Peyer's patch (tissue), 4 donors: Measurements from ENCODE around the gene MUC5AC. TPM values are rescaled to one million over a fixed set of nuclear protein-coding genes. Genes with fewer than 3 reads are reported as not detected.

Source experiments
- DNase-seq, 3 donors: peaks; one replicate each; pipeline ENCODE4 v3.0.0-alpha.2; 2017 to 2019
- H3K27ac ChIP-seq, 4 donors: fragments of 200-600 bp; sonication (generic); one replicate each; pipeline ENCODE4 v1.5.1; 2016 to 2019
- H3K27me3 ChIP-seq, 2 donors: fragments of 200-600 bp; sonication (generic); one replicate each; pipeline ENCODE4 v1.5.1; 2019
- H3K36me3 ChIP-seq, 3 donors: fragments of 200-600 bp; sonication (generic); one replicate each; pipeline ENCODE4 v1.5.1; 2016 to 2019
- H3K4me1 ChIP-seq, 4 donors: fragments of 200-600 bp; sonication (generic); one replicate each; pipeline ENCODE4 v1.5.1; 2016 to 2019
- H3K4me3 ChIP-seq, 4 donors: fragments of 200-600 bp; sonication (generic); 1 replicate in 3 of 4; 2 replicates in 1 of 4; pipeline ENCODE4 v1.5.1; 2016 to 2019; ENCODE audit warnings: mild to moderate bottlenecking in 1 of 4
- H3K9me3 ChIP-seq, 4 donors: fragments of 200-600 bp; sonication (generic); one replicate each; pipeline ENCODE4 v1.5.1; 2016 to 2019; ENCODE audit warnings: mild to moderate bottlenecking in 1 of 4
- CTCF ChIP-seq, 6 experiments: fragments of 450-650 bp in 4 of 6; fragments of 200-600 bp in 2 of 6; sonication (generic) in 1 of 6; IDR thresholded peaks; one replicate each; pipeline ENCODE4 v1.5.1; 2017 to 2019; ENCODE audit warnings: antibody characterized with exemption in 6 of 6, mild to moderate bottlenecking in 3 of 6, moderate library complexity in 1 of 6
- POLR2A ChIP-seq, 2 donors: fragments of 450-650 bp; IDR thresholded peaks; one replicate each; pipeline ENCODE4 v1.5.1; 2017; ENCODE audit warnings: antibody characterized with exemption in 2 of 2, mild to moderate bottlenecking in 2 of 2, moderate library complexity in 2 of 2
- total RNA-seq, 4 donors: library from RNA; depleted of rRNA; stranded (reverse); fragments of >200 nt; gene quantifications; one replicate each; pipeline ENCODE4 v1.1.0, GENCODE V29; 2016

The MUC5AC gene
- total RNA-seq, 4 donors from 2014 or later = not detected

- peak in 2 of 3 donors; percentile 3 to 39 for DNase-seq
- Histone ChIP-seq H3K4me3 (no peak overlapping the region), H3K27ac (no peak overlapping the region), H3K36me3 (no peaks in the 10 kb centered on the region), H3K27me3 (no peaks in the 10 kb centered on the region), H3K9me3 (no peaks in the 10 kb centered on the region), H3K4me1 (no peaks in the 10 kb centered on the region)
- TF ChIP-seq CTCF (IDR thresholded peaks at IDR 0.05) (no peak), POLR2A (IDR thresholded peaks at IDR 0.05) (no peak)
These were observed 8.2 kb upstream of the MUC5AC start for GRCh38 chr11:1149545-1149944.

- H3K4me1 ChIP-seq = no peaks in the 10 kb centered on the region
- H3K36me3 ChIP-seq = no peaks in the 10 kb centered on the region
- TF ChIP-seq POLR2A (IDR thresholded peaks at IDR 0.05) (no peak), CTCF (IDR thresholded peaks at IDR 0.05) (no peak)
- DNase-seq = peak in 2 of 3 donors; percentile 4 to 41
- H3K9me3 ChIP-seq = no peaks in the 10 kb centered on the region
- H3K27me3 ChIP-seq = no peaks in the 10 kb centered on the region
- no peak overlapping the region for H3K4me3 ChIP-seq
- H3K27ac ChIP-seq = no peak overlapping the region
These were observed 7.6 kb upstream of the MUC5AC start for GRCh38 chr11:1150116-1150515.

- Histone ChIP-seq H3K4me3 (no peak overlapping the region), H3K4me1 (no peaks in the 10 kb centered on the region), H3K36me3 (no peaks in the 10 kb centered on the region), H3K27ac (no peak overlapping the region), H3K9me3 (no peaks in the 10 kb centered on the region), H3K27me3 (no peaks in the 10 kb centered on the region)
- TF ChIP-seq POLR2A (IDR thresholded peaks at IDR 0.05) (no peak), CTCF (IDR thresholded peaks at IDR 0.05) (no peak)
- peak; percentile 11 to 45 (median 43) for DNase-seq
These were observed 6.9 kb upstream of the MUC5AC start for GRCh38 chr11:1150769-1151365.

- Histone ChIP-seq H3K4me1 (no peaks in the 10 kb centered on the region), H3K27me3 (no peaks in the 10 kb centered on the region), H3K4me3 (no peak overlapping the region), H3K9me3 (no peaks in the 10 kb centered on the region), H3K27ac (no peak overlapping the region), H3K36me3 (no peaks in the 10 kb centered on the region)
- TF ChIP-seq POLR2A (IDR thresholded peaks at IDR 0.05) (no peak), CTCF (IDR thresholded peaks at IDR 0.05) (no peak)
- peak; percentile 10 to 47 (median 38) for DNase-seq
These were observed 6.1 kb upstream of the MUC5AC start for GRCh38 chr11:1151366-1152315.

GRCh38 chr11:1152316-1153104 lies 5.2 kb upstream of the MUC5AC start:
- Histone ChIP-seq H3K27me3 (no peaks in the 10 kb centered on the region), H3K9me3 (peaks cover 0 to 4% (median 0%) of the 10 kb centered on the region in 4 donors), H3K27ac (no peak overlapping the region), H3K4me3 (no peak overlapping the region), H3K36me3 (no peaks in the 10 kb centered on the region), H3K4me1 (no peaks in the 10 kb centered on the region)
- TF ChIP-seq CTCF (IDR thresholded peaks at IDR 0.05) (no peak), POLR2A (IDR thresholded peaks at IDR 0.05) (no peak)
- DNase-seq = peak in 2 of 3 donors; percentile 38 to 44
